Astrocyte (in vitro differentiated cells and primary cell): ENCODE measurements around the gene HNRNPA0.

ENCODE experiments used
- CTCF ChIP-seq: IDR thresholded peaks from 2 replicates; pipeline ENCODE4 v1.5.1; 2011; ENCODE audit warnings: low read depth, mild to moderate bottlenecking, inconsistent platforms, low read length, moderate library complexity; ENCODE audit not compliant: insufficient read depth
- EZH2 ChIP-seq: IDR thresholded peaks from 2 replicates; pipeline ENCODE4 v1.6.1; 2012; ENCODE audit warnings: mild to moderate bottlenecking, low read length, inconsistent platforms; ENCODE audit not compliant: insufficient read depth

- TF ChIP-seq CTCF, result no peak
- no peak for TF ChIP-seq EZH2
These were observed 26.5 kb downstream of the HNRNPA0 start for GRCh38 chr5:137727623-137728022.
